GF-D8 (cell line): Measurements from ENCODE around the gene GPC1.

Experiments
- DNase-seq: peaks from one replicate; lab custom pipeline; 2025; lab: John Stamatoyannopoulos, UW

The GPC1 gene

DNA sequence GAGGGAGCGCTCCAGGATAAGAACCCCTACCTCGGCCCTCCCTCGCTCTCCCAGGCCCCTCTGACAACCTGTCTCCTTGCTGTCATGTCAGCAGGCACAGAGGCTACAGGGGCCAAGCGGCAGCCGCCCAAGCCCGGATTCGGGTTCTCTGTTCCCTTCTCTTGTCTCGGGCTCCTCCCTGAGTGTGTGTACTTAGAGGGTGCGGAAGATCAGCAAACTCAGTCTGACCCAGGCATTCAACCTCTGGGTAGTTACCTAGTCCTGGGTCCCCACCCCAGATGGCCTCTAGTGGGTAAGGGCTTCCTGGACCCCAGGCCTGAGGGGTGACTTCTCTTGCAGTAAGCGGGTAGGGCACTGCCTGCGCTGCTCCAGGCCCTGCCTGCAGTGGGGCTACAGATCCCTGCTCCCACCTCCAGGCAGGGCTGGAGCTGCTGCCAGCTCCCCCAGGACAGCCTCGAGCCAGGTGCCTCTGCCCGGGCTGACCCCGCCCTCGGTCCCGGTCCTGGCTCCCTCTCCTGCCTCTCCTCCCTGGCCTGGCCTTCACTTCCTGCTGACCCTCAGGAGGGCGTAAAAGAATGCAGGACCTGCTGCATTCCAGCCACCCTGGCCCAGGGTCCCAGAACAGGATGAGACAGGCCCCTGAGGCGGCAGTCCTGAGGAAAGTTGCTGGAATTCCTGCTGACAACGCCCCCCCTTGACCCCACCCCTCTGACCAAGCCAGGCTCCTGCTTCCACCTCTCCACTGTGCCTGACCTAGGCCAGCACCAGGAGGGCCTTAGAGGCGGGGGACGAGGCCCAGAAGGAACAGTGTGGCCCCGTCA lies 22.0 kb downstream of the GPC1 start:
- no peak for DNase-seq

DNA sequence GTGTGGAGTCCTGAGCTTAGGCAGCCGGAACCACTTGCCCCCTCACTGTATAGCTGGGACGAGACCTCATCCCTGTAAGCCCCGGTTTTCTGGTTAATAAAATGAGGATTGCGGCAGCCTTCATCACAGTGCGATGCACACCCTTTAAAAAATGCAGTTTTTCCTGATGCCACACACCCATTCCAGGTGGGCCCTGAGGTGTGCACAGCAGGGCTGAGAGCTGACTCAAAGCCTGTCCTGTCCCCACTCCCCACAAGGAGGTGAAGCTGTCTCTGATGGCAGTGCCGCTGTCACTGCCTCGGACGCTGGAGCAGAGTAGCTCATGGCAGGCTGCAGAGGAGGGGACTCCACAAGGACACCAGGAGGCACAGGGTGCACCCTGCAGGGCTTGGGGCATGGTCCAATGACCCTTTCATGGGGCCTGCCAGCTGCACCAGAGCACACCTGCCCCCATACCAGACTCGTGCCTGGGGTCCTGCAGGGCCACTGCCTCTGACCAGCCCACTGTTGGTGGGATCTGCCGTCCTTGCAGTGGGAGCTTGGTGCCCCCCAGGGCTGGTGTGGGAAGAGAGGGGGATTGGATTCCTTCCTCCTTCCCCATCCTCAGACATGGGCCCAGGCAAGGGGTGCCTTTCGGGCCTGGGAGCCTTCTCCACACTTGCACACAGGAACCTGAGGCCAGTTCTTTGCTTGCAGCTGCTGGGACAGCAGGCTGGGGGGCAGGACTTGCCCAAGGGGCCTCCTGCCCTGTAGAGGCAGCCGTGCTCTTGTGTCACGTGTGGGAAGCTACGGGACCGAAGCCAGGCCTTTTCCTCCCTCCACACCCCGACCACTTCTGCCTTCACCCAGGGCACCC lies 22.8 kb downstream of the GPC1 start:
- DNase-seq: no peak

DNA sequence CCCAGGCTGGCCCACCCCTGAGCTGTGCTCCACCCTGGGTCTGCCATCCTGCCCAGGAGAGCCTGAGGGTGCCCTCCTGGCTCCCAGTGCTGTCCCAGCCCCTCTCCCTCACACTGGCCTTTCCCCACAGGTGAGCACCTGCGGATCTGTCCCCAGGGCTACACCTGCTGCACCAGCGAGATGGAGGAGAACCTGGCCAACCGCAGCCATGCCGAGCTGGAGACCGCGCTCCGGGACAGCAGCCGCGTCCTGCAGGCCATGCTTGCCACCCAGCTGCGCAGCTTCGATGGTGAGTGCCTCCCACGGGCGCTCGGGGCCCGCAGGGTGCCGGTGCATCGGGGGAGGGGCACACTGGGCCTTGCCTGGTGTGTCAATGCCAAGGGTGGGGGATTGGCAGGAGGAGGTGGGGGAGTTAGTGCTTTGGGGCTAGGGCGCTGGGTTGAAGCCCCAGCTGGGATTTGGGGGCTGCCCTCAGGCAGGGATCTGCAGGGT lies 23.5 kb downstream of the GPC1 start:
- DNase-seq: no peak

DNA sequence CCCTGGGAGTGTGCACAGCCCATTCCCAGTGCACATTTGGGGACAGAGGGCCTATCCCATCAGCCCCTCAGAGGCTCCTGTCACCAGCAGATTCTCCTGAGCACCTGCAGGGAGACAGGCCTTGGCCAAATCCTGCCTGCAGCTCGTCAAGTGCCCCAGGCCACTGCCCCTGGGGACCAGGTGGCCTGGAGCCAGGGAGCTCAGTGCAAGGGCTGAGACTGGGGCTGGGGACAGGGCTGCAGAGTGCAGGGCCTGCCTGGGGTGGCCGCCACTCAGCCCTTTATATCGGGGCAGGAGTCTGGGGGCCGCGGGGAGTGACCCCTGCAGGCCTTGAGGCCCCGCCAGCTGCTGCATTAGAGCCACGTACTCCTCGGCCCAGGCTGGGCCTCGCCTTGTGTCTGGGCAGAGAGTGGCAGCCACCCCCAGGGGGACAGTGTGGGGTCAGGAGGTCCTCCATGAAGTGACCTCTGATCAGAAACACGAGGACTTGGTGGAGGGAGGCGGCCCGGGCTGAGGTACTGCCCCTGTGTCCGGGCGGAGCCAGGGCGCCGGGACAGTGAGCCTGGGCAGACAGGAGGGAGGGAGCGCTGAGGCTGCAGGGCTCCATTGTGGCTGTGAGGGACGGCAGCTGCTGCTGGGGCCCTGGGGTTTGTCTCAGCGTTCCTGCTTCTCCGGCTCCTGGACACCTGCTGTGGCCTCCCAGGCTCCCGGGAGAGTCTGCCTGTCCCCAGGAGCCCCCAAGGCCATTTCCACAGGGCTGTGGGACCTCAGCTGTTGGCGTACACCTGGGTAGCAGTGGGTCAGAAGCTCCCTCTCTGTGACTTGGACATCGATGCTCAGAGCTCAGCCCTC lies 24.2 kb downstream of the GPC1 start:
- no peak for DNase-seq

DNA sequence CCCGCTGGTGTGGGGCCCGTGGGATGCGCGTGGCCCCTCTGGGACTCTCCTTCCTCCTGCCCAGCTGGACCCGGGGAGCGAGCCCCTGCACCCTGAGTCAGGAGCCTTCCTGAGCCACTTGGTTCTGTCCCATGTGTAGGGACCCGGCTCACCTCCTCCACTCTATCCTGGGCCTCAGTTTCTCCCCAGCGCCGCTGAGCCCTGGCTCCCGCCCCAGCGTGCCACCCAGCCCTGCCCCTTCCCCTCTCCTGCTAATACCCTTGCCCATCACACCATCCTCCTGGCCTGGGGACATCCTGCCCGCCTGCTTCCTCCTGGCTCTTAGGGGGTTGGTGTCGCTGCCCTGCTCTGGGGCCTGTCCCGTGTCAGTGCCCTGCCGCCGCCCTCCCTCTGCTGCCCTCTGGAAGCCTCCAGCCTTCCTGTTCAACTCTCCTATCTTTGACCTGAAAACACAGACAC lies 24.8 kb downstream of the GPC1 start:
- DNase-seq: no peak

DNA sequence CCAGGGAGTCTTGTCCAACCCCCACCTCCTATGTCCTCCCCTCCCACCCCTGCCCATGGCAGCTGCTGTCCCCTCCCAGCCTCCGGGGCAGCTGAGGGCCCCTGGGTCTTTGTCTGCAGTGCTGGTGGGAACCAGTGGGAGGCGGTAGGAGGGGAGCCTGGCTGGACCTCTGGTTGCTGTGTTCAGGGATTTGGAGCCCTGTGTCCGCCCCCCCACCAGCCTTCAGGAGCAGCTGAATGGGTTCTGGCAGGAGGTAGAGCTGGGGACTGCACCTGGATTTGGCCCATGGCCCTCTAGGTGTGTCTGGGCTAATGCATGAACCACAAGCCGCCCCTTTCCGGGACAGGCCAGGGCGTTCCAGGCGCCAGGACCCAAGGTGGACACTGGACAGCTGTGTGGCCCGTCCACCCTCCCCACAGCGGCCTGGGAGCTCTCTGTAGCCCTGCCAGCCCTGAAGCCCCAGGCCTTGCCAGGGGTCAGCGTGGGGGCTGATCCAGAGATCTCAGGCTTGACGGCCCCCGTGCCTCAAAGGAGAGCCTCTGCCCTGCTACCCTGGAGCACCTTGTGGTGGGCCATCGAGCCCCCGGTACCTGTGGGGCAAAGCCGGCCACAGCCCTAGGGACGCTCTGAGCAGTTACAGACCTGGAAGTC lies 25.4 kb downstream of the GPC1 start:
- no peak for DNase-seq

DNA sequence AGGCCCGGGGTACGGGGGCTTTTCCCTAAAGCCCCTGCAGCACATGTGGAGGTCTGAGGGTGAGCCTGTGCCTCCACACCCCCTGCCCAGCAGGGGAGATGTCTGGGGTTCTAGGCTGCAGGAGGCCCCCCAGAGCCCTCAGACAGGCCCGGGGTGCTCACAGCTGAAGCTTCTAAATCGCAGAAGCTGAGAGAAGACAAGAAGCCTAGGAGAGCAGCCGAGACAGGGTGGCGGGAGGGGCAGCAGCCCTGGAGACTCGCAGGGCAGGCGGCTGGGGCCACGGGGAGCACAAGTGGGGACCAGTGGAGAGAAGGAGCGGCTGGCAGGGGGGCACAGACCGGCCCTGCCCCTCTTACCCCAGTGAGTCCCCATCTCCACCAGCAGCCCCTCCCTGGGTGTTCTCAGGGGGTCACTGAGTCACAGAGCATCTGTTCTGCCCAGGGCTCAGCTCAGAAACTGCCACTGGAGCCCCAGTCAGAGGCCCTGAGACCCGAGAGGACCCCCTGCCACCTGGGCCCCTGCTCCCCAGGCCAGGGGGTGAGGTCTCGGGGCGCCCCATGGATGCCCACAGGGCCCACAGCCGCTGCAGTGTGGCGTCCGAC lies 26.1 kb downstream of the GPC1 start:
- DNase-seq: no peak

DNA sequence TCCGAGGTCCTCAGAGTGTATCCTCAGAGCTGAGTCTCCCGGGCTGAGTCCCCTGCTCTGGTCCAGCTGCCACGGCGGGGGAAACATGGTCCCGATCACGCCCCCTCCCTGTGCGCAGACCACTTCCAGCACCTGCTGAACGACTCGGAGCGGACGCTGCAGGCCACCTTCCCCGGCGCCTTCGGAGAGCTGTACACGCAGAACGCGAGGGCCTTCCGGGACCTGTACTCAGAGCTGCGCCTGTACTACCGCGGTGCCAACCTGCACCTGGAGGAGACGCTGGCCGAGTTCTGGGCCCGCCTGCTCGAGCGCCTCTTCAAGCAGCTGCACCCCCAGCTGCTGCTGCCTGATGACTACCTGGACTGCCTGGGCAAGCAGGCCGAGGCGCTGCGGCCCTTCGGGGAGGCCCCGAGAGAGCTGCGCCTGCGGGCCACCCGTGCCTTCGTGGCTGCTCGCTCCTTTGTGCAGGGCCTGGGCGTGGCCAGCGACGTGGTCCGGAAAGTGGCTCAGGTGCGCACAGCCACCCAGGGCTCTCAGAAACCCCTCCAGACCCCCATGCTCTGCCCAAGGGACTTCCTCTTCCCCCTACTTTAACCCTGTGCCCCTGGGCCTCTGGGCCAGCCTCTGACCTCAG lies 26.7 kb downstream of the GPC1 start:
- DNase-seq: no peak

DNA sequence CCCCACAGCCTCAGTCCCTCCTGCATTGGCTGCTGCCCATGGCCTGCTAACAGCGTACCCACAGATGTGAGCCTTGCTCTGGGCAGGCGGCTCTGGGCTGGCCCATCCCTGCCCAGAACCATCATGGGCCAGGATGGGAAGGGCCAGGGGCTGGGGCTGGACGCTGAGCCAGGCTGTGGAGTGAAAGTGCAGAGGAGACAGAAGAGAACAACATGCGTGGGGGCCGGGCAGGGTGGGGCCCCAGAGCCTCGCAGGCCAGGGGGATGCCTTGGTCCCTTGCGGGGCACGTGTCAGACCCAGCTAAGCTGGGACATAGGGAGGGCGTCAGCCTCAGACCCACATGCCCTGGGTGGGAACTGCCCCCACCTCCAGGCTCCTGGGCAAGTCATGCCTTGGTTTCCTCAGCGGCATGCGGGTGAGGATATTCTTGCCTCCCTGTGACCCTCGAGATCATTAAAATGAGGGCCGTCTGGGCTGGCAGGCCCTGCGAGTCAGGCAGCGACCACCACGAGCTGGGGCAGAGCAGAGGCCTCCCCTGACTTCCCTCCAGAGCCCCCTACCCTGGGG lies 27.3 kb downstream of the GPC1 start:
- no peak for DNase-seq

DNA sequence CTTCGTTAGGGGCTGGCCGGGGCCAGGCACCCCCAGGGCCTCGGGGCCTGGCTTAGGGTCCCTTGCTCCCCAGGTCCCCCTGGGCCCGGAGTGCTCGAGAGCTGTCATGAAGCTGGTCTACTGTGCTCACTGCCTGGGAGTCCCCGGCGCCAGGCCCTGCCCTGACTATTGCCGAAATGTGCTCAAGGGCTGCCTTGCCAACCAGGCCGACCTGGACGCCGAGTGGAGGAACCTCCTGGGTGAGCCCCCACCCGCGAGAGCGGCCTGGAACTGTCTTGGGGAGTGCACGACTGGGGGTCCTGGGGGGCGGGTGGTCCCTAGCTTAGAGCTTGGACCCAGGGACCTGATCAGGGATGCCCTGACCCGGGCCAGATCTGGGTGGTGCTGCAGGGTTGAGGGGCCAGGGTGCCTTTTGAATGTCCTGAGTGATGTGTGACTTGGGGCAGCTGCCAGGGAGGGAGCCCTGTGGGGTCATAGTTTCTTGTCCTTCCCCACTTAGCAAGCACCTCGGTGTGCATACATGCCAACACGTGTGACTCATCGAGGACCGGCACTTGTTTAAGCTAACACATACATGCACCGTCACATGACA lies 27.9 kb downstream of the GPC1 start:
- no peak for DNase-seq

DNA sequence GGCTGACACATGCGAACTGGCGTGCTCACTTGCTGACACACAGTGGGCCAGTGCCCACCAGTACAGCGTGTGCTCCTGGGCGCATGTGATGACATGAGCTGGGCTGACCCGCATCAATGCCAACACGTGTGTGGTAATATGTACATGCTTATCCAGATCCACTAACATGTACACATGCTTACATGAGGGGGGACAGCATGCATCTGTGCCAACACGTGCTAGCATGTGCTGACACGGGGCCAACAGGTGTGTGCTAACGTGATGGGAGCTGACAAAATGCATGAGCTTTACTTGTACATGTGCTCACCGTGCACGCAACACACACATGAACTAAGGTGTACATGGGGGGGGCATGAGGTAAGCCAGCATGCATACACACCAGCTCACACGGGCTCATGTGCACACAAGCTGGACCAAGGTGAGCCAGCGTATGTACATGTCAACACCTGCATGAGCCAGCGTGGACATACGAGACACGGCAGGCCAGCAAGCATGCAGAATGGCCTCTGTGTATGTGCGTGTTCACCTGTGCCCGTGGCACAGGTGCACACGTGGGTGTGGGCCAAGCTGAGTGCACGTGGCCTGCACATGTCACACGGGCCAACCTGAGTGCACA lies 28.5 kb downstream of the GPC1 start:
- no peak for DNase-seq

DNA sequence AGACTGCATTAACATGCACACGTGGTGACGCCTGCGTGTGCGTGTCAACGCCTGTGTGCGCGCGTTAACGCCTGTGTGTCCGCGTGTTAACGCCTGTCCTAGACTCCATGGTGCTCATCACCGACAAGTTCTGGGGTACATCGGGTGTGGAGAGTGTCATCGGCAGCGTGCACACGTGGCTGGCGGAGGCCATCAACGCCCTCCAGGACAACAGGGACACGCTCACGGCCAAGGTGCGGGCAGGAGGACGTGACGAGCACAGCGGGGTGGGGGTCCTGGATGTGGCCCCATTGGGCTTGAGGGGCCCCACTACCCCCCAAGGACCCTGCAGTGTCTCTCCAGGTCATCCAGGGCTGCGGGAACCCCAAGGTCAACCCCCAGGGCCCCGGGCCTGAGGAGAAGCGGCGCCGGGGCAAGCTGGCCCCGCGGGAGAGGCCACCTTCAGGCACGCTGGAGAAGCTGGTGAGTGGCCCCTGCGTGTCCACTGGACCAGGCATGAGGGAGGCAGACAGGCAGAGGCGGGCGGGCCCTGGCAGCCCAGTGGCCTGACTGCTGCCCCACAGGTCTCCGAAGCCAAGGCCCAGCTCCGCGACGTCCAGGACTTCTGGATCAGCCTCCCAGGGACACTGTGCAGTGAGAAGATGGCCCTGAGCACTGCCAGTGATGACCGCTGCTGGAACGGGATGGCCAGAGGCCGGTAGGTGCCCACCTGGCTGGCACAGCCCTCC lies 29.2 kb downstream of the GPC1 start:
- DNase-seq: no peak

DNA sequence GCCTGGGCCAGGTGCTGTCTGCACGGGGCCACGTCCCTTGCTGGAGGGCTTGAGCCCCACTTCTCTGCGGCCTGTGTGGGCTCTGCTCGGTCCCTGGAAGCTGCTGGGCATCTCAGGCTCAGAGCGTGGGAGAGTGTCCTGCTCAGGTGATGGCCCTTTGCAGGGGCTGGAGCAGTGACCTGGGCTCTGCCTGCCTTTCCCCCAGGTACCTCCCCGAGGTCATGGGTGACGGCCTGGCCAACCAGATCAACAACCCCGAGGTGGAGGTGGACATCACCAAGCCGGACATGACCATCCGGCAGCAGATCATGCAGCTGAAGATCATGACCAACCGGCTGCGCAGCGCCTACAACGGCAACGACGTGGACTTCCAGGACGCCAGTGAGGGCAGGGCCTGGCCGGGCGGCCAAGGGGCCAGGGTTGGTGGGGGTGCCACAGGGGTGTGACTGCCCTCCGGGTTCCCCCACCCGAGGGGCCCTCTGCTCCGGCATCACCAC lies 29.9 kb downstream of the GPC1 start:
- DNase-seq: no peak

DNA sequence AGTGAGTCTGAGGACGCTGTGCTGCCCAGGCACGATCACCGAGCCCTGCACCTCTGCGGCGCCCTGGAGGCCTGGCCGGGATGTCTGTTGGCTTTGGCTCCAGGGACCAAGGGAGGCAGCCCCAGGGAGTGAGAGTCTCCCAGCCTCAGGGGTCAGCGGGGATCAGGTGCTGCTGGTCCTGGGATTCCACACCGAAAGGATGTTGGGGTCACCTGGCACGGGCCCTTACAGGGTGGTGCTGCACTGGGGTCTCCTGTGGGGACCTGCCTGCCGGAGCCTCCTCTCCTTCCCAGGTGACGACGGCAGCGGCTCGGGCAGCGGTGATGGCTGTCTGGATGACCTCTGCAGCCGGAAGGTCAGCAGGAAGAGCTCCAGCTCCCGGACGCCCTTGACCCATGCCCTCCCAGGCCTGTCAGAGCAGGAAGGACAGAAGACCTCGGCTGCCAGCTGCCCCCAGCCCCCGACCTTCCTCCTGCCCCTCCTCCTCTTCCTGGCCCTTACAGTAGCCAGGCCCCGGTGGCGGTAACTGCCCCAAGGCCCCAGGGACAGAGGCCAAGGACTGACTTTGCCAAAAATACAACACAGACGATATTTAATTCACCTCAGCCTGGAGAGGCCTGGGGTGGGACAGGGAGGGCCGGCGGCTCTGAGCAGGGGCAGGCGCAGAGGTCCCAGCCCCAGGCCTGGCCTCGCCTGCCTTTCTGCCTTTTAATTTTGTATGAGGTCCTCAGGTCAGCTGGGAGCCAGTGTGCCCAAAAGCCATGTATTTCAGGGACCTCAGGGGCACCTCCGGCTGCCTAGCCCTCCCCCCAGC lies 30.5 kb downstream of the GPC1 start:
- DNase-seq: no peak

DNA sequence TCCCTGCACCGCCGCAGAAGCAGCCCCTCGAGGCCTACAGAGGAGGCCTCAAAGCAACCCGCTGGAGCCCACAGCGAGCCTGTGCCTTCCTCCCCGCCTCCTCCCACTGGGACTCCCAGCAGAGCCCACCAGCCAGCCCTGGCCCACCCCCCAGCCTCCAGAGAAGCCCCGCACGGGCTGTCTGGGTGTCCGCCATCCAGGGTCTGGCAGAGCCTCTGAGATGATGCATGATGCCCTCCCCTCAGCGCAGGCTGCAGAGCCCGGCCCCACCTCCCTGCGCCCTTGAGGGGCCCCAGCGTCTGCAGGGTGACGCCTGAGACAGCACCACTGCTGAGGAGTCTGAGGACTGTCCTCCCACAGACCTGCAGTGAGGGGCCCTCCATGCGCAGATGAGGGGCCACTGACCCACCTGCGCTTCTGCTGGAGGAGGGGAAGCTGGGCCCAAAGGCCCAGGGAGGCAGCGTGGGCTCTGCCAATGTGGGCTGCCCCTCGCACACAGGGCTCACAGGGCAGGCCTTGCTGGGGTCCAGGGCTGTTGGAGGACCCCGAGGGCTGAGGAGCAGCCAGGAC lies 31.2 kb downstream of the GPC1 start:
- no peak for DNase-seq

DNA sequence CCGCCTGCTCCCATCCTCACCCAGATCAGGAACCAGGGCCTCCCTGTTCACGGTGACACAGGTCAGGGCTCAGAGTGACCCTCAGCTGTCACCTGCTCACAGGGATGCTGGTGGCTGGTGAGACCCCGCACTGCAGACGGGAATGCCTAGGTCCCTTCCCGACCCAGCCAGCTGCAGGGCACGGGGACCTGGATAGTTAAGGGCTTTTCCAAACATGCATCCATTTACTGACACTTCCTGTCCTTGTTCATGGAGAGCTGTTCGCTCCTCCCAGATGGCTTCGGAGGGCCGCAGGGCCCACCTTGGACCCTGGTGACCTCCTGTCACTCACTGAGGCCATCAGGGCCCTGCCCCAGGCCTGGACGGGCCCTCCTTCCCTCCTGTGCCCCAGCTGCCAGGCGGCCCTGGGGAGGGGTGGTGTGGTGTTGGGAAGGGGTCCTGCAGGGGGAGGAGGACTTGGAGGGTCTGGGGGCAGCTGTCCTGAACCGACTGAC lies 31.7 kb downstream of the GPC1 start:
- no peak for DNase-seq

DNA sequence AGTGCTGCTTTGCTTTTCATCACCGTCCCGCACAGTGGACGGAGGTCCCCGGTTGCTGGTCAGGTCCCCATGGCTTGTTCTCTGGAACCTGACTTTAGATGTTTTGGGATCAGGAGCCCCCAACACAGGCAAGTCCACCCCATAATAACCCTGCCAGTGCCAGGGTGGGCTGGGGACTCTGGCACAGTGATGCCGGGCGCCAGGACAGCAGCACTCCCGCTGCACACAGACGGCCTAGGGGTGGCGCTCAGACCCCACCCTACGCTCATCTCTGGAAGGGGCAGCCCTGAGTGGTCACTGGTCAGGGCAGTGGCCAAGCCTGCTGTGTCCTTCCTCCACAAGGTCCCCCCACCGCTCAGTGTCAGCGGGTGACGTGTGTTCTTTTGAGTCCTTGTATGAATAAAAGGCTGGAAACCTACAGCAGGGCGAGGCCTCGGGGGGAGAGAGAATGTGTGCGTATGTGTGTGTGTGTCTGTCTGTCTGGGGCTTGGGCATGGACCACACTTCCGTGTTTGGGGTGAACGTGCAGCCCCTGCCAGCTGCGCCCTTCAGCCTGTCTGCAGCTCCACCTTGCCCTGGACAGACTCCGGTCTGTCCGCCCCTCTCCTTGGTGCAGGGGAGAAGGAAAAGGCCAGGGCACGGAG lies 32.3 kb downstream of the GPC1 start:
- DNase-seq: no peak
